GM19043 (cell line): ENCODE data around the gene ACLY.

Experiments used
- ATAC-seq: cut with Tn5 transposase; IDR thresholded peaks from one replicate; pipeline ENCODE4 v1.9.1; 2021; ENCODE audit warnings: low read depth; ENCODE audit not compliant: unreplicated experiment

ACLY gene

DNA sequence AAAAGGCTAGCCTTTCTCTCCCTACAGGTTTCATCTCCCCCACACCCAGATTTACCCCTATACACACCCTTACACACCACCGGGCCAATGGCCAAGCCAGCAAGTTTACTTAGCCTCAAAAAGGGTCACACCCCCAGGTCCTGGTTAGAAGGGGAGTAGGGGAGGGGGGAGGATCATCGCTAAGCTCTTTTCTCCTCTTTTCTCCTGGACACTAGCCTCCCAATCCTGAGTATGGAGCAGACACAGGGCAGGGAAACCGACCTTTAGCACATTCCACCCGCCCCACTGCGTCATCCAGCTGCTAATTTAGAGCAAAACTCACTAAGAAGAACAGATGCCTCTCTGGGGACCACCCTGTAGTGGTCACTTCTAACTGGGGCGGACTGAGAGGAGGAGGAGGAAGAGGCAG, 4.4 kb downstream of the ACLY start:
- ATAC-seq = no peak

DNA sequence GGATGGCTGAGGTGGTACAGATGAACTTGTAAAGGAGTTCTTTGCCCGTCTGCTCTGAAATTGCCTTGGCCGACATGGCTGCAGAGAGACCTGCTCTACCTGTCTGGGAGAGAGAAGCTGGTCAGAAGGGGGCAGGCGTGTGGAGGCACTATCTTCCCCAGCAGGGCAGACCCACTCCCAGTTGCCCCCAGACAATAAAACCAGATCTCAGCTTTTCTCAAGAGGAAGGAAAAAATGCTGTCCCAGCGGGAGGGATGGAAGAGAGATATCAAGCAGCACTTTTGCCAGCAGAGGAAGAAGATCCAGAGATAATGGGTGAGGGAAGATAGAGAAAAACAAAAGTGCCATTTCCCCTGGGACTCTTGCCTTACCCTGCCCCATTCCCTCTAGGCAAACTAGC, 5.0 kb downstream of the ACLY start:
- no peak for ATAC-seq

DNA sequence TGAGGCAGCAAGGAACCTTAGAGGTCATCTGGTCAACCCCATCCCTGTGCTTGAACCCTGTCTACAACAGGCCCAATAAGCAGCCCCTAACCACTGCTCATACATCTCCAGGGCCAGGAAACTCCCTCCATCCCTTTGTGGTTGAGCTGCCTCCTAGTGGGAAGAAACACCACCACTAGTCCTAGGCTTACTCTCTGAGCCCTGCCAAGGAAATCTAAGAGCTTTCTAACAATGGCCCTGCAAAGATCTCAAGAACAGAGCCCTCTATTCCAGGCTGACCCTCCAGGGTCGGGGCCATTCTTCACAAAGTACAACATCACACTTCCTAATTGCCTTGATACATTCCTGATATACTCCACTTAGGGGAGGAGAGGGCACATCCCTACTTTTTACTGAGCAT, 5.8 kb downstream of the ACLY start:
- ATAC-seq = no peak

DNA sequence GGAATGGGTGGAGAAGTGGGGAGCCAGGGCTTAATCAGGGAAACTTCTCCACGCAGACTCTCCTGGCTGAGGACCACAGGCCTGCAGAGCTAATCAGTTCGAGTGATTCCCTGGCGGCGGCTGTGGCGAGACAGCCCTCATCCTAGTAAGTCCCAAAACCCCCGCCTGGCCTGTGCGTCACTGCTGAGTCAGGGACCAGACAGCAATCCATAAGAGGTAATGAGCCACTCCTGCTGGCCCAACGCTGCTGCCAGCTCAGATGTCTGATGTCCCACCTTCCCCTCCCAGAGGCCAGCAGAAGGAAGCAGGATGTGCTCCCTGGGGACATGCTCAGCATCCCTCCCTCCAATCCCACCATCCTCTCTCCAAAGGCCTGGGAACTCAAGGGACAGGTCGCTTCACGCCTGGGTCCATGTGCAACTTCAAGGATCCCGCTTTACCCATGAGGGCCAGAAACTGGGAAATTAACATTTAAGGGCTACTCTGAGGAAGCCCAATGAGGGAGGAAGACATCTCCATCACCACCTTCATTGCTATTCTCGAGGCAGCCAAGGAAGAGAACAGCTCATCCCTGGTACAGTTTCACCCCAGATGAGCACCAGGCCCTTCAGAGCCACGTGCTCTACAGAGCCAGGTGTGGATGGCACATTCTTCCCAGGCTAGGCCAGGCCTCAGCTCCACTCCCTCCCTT, 7.9 kb downstream of the ACLY start:
- ATAC-seq = no peak

DNA sequence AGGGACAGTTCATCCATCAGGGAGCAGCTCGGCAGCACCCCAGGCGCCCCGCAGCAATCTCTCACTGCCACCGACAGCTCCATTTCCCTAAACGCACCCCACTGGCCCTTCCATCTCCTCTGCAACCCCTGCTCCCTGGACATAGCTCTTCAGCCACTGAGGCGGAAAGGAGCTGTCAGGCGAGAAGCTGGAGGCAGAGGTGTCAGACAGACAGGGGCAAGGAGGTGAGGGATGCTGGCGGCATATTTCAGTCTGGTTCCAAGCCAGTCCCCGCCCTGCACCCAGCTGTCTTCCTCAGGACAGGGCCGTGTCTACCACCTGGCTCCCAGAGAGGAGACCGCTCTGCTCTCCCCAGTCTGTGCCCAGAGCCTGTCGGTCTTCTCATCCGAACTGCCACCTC, 9.7 kb downstream of the ACLY start:
- no peak for ATAC-seq

DNA sequence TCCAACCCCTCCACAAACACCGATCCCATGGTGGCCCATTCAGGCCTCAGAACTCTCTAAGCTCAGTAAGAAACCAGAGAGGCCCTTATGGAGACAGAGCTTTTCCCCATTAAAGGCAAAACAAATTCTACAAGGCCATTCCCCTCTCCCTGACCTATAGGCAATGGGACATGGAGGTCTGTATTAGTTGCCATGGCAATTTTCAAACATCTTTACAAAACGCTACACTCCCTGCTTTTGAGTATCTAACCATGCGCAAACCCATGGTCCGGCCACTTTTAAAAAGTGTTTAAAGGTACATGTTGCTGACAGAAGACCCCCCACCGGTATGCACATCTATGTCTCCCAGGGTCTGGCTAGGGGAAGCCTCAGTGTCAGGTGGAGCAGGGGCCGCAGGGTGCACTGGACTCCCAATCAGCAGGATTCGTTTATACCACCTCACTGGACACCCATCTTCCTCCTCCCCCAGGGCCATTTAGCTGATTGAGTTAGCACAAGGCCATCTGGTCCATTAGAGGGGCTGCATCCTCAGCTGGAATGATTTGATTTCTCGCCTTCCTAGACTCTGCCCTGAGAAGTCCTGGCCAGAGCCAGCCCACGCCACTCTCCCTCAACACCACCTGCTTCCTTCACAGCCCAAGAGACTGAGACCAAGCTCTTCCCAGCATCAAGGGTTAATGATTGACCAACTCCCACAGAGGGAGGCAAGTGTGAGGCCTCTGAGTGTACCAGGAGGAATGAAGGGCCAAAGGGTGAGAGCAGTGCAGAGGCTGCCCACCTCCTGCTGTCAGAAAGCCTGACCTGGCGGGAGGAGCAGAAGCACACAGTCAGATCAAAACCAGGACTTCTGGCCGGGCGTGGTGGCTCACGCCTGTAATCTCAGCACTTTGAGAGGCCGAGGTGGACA, 10.9 kb downstream of the ACLY start:
- no peak for ATAC-seq

DNA sequence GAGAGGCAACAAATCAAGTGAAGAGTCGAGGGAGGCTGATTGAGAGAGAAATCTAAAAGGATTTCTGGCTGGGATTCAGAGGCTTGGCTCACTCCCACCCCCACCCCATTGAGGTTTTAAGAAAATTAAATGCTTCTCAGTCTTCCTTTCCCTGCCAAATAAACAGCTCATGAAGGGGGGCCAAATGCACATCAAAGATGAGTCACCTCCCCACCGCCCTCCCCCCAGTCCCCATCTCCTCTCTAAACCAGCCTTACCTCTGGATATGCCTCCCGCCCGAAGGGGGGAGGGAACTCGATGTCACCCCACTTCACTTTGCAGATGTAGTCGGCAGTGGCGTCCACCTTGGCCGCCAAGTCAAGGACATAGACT, 11.6 kb downstream of the ACLY start:
- ATAC-seq = no peak

DNA sequence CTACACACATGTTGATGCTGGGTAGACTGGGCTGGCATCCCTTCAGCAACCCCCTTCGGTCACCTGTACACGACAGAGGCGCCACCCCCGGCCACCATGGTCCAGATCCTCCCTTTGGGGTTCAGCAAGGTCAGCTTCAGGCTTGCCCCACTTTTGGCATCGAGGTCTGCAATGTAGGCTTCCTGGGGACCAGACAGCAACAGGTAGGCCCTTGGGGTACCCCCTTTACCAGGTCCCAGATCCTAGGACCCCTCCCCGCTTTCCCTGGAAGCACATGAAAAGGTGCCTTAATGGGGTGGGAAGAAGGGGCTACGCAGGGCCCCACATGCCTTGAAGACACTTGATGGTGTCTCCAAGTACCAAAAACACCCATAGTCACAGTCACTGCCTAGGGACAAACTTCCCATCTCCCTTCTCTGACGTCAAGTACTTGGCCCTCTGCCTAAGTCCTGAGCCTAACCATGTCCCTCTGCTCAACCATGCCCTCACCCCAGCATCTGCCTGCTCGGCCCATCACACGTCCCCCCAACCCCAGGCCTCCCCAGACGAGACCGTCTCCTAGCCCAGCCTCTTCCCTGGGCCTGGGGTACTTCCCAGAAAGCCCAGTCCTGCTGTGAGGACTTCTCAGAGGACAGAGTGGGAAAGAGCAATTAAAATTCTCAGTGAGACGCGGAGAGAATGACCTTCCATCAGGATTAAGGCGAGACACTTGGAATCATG, 12.1 kb downstream of the ACLY start:
- no peak for ATAC-seq

DNA sequence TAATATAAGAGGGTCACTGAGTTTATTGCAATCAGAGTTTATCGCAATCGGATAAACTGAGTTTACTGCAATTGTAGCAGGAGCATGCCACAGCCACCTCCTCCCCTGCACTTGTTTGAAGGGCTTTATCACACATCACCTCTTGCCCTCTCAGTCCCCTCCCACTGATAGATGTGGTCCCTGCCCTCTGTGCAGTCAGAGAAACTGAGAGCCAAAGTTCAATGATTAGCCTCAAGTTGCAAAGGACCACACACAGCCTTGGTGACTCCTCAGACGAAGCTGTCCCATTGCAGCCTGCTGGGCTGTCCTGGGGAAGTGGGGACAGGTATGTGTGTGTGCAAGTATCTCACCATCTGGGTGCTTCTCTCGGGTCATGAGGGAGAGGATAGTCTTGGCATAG, 13.6 kb downstream of the ACLY start:
- ATAC-seq = no peak

DNA sequence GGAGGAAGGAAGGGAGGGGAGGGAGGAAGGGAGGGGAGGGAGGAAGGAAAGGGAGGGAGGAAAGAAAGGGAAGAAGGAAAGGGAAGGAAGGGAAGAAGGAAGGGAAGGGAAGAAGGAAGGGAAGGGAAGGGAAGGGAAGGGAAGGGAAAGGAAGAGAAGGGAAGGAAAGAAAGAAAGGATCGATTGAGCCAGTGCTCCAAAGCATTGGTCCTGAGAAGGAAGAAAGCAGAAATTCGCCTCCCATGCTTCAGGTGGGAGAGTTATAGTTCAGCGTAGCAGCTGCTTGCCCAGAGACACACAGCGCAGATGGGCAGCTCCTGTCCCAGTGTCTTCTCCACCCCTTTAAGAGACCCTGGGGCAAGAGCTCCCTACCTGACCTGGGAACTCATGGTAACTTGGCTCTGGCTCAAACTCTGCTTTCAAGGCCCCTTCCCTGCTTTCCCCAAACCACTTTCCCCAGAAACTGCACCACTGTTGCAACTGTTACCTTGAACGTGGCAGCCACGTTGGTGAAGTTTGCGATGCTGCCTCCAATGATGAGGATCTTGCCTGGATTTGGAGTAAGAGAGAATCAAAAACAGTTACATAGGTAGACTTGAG, 14.4 kb downstream of the ACLY start:
- no peak for ATAC-seq

DNA sequence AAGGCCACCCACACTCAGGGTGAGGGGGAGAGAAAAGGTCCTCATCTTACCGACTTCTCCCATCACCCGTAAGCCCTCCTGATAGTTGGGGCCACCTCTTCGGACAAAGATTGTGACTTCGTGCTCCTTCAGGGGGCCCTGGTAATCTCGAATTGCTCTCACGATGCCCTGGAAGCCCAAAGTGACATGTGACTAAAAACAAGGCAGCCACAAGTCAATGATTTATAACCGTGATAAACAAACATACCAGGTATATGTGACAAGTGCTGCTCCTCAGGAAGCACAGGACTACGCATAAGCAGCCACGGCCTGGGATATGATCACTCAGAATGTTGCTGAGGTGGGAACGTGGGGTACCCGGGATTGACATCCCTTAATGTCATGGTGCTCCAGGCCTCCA, 17.1 kb downstream of the ACLY start:
- no peak for ATAC-seq

DNA sequence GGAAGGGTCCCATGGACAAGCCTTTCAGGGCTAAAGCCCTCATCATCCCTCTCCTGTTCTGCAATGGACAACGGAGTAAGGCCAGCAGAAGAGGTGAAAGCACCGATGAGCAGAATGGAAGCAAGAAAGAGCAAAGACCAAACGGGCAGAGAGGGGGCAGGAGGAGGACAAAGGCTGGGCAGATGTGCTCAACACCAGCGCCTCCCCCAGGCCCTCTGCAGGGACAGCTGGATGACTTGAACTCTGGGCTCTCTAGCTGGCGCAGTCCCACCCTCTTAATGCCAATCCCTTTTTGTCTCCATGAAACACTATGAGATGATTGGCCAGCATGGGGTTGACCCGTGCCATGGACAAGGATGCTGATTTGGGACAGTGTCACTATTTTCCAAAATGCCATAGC, 22.0 kb downstream of the ACLY start:
- ATAC-seq = no peak

DNA sequence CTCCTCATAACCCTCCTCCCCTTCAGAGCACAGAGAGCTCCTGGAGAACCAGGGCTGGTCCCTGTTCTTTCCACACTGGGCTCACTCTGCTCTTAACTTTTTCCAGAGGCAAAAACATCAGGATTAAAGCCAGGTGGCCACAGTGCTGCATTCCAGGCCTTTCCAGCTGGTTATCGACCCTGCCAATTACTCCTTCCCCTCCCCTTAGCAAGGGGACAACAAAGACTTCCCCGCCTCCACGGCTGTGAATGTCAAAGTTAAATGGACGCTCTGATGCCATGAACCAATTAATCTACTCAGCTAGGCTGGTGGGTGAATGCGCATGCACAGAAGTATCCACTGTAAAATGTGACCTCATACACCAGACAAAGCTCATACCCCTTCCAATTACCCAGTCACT, 23.1 kb downstream of the ACLY start:
- ATAC-seq = no peak

DNA sequence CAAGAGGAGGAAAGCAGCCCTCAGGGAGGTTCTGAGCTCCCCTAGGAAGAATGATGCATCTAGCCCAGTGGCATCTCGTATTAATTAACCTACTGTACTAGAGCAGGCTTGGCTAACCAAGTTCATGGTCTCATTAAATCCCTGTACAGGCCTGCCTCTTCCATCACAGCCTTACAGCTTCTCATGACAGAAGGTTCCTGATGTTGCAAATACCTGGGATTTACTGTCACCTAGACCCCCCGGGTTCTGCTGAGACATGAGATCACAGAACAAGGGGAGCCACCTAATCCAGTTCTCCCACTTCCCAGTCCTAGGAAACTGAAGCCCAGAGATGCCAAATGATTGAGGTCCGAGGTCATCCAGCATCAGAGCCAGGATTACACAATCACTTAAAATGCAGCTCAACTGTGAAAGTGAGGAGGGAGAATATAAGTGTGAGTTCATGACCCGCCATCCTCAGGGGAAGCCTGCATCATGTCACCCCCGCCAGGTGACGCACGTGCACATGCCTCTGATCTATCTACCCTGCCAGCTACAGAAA, 23.9 kb downstream of the ACLY start:
- no peak for ATAC-seq

DNA sequence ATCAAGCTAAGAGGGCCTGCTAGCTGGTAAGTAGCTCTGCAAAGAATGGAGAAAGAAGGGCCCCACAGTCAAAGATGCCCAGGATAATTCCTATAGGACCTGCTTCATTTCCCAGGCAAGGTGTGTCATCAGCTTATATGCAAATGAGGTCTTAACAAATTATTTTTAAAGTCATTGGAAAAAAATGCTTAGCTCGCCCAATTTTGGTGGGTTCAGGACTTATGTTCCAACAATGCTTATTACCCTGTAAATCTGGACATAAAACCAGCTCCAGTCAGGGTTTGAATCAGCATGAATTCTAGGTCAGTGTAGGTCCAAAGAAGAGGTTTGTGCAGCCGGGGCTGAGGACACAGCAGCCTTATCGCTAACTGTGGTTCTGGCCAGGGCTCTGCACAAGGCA, 25.4 kb downstream of the ACLY start:
- no peak for ATAC-seq

DNA sequence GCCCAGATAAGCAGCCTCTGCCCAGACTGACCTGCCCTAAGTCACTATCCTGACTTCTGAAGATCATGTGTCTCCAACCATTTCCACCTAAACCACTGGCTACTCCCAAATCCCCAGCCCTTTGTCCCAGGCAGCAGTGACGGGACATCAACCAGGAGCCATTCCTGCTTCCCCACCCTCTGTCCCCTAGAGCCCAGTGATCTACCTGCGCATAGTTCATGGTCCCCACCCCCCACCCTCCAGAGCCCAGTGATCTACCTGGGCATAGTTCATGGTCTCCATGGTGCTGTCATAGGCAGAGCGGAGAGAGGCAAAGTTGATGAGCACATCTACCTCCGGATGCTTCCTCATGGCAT, 26.8 kb downstream of the ACLY start:
- no peak for ATAC-seq

DNA sequence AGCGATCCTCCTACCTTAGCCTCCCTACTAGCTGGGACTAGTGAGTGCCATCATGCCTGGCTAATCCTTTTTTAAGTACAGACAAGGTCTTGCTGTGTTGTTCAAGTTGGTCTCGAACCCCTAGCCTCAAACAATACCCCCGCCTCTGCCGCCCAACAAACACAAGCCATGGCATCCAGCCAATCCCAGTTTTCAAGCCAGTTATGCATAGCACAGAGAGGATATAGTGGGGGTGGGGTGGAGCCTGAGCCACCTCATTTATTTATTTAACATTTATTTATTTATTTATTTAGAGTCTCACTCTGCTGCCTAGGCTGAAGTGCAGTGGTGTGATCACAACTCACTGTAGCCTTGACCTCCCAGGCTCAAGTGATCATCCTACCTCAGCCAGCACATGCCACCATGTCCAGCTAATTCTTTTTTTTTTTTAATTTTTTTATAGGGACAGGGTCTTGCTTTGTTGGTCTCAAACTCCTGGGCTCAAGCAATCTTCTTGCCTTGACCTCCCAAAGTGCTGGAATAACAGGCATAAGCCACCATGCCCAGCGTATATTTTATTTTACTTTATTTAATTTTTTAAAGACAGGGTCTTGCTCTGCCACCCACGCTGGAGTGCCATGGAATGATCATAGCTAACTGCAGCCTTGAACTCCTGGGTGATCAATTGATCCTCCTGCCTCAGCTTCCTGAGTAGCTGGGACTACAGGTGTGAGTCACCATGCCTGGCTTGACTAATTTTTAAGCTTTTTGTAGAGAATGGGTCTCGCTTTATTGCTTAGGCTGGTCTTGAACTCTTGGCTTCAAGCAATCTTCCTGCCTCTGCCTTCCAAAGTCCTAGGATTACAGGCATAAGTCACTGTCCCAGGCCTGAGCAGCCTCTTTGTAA, 27.4 kb downstream of the ACLY start:
- ATAC-seq = no peak

DNA sequence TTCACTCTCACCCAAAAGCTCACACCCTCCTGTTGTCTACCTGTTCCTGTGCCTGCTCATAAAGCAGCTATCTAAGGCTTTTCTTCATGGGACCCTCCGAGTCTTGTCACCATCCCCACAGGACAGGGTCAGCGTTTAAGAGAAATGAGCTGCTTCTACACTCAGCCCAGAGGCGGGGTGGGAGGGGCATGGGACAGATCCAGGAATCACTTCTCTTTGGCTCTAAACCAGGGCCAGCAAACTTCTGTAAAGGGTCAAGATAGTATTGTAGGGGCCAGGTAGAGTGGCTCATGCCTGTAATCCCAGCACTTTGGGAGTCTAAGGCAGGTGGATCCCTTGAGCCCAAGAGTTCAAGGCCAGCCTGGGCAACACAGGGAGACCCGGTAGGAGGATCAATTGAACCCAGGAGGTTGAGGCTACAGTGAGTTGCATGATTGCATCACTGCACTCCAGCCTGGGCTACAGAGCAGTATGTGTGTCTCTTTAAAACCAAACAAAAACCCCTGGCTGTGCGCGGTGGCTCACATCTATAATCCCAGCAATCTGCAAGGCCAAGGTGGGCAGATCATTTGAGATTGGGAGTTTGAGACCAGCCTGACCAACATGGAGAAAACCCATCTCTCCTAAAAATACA, 30.3 kb downstream of the ACLY start:
- ATAC-seq = no peak

DNA sequence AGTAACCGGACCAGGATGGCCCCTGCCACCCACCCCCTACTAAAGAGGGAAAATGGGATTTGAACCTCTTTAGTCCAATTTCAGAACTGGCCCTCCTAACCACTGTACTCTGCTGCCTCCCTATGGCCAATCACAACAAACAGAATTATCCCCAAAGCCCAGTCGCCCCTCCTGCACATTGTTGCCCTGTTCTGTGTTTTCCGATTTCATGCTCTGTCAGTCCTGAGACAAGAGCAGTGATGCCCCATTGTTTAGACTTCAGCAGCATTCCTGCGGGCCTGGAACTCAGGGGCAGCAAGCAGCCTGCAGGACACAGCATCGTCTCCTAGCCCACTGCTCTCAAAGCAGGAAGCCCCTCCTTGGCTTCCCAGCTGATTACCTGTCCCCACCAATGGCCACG, 33.0 kb downstream of the ACLY start:
- no peak for ATAC-seq

DNA sequence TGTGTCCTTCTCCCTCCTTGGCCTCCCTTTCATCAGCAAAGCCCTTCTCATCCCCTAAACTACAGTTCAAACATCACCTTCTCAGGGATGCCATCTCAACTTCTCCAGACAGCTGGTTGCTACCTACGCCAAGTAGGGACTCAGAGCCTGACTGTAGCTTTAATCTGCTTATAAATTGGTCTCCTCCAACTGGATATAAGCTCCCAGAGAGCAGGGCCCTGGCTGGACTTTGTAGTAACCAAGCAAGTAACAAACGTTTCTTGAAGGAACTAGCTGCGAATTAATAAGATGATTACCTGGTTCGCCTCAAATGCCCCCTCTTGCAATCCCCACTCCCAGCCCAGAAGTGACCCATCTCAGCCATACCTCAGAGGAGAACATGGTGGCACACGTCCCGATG, 36.0 kb downstream of the ACLY start:
- no peak for ATAC-seq
